GM18861 (cell line): ENCODE measurements around the gene DDT.
"Not testable (repeated sequence)": the region's sequence is repeated elsewhere in the genome, so short reads cannot be mapped to it uniquely, and the experiment has no call there.

Experiments used
- ATAC-seq: cut with Tn5 transposase; IDR thresholded peaks from one replicate; pipeline ENCODE4 v1.9.1; 2021; ENCODE audit not compliant: unreplicated experiment

Gene DDT

DNA sequence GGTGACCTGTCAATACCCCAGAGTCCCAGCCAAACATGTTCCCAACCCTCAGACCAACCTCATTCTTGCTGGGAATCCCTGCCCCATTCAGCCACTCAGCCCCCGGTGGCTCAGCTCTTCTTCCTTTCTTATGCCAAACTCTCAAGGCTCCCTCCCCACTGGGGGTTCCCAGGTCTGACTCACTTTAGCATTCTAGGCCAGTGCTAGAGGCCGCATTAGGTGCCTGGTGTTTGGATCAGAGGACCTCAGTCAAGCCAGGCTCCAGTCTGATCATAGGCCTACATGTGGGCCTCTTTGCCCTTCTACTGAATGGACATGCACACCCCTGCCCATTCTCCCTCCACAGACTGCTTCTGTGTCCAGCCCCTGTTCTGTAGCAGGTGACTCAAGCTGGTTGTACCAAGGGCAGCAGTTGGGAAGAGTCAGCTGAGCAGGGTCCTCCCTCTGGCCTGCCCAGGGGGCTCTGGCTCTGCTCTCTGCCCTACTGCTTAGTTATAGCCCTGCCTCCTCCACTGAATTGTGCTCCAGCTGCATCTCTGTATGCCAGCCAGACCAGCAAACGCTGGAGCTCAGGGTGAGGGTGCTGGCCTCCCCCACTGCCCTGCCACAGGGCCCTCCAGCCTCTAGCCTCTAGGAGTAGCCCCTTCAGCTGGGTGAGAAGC, 15.5 kb upstream of the DDT start:
- ATAC-seq, result not testable (repeated sequence)

DNA sequence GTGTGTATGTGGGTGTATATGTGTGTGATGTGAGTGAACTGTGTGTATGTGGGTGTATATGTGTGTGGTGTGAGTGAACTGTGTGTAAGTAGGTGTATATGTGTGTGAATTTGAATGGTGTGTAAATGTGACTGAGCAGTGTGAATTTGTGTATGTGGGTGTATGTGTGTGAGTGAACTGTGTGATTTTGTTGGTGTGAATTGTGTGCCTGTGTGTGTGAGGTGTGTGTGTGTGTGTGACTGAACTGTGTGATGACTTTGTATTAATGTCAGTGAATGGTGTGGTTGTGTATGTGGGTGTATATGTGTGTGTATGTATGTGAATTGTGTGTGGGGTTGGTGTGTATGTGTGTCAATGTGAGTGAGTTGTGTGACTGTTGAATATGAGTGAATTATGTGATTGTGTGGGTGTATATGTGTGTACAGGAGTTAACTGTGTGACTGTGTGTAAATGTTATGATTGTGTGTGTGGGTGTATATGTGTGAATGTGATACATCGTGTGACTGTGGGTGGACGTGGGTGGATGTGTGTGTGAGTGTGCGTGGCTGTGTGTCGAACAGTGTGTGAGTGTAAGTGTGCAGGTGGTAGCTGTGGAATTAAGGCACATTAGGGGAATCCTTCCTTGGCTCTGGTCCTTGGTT, 12.4 kb upstream of the DDT start:
- ATAC-seq, result not testable (repeated sequence)

DNA sequence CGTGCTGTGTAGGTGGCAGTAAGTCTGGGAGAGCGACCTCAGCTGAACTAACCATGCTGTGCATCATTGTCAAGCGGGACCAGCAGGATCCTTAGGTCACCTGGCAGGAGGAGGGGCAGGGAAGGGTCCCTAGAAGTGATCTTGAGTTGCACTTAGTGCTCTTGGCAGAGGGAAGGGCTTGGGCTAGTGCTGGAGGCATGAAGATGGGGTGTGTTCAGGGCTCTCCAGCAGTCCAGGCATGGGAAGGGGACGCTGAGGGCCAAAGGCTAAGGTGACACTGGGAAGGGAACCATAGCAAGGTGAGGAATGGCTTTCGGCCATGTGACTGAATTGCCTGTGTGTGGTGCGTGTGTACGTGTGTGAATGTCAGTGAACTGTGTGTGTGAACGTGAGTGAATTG, 11.8 kb upstream of the DDT start:
- not testable (repeated sequence) for ATAC-seq

DNA sequence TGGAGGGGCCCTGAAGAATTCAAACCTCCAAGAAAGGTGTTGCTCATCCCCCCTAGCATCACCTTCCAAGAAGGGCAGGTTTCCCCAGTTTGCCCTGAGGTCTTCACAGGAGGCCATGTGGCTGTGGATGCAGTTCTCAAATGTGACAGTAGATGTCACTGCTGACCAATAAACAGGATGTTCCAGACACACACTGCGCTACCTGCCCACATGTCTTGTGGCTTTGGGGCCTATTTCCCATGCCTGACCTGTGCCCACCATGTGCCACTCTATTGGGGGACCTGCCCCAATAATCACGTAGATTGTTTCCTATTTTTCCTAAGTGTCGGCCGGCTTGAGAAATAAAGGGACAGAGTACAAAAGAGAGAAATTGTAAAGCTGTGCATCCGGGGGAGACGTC, 10.2 kb upstream of the DDT start:
- no peak for ATAC-seq

DNA sequence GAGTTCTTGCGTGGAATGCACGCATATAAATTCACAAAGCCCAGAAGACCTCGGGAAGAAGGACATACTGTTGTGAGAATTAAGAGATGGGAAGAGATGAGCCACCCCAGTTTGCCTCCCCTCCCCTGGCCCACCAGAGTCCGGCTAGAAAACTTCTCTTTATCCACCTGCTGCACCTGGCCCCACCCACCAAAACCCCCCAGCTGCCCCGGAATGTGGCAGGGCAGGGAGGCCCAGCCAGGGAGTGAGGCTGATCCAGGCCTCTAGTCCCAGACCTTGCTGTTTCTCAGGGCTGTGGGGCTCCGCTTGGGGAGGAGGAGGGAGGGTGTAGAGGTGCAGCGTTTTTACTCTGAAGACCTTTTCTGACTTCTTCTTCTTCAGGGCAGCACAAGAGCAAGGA, 6.3 kb upstream of the DDT start:
- not testable (repeated sequence) for ATAC-seq

DNA sequence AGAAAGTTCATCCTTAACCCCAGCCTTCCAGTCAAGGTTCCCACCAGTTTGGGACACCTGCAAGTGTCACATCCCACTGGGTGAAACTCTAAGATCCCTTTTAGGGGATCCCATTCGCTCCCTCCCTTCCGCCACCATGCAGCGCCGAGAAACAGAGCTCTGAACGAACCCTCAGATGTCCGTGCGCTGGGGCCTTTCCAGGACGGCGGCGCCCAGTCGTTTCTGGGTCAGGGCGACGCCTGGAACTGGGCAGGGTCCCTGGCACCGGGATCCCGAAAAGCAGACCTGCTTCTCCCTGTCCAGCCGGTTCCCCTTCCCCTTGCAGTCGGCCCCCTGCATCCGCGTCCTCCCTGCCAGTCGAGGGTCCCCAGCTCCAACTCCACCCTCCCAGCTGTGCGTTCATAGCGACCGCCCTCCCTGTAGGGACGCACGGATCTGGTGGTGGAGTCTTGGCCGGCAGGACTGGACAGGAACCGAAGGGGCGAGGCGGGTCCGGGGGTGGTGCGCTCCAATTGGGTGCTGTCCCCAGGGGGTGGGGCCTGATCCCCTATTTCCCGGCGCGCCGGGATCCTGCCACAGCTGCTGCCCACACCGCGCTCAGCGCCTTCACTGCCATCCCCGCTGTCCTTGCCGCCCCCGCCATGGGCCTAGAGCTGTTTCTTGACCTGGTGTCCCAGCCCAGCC, 5.5 kb upstream of the DDT start, which contains the start of gene GSTT2:
TSS of gene GSTT2 (plus strand) at position 578 of the 684 bp plus-strand sequence.
- ATAC-seq, result not testable (repeated sequence)

DNA sequence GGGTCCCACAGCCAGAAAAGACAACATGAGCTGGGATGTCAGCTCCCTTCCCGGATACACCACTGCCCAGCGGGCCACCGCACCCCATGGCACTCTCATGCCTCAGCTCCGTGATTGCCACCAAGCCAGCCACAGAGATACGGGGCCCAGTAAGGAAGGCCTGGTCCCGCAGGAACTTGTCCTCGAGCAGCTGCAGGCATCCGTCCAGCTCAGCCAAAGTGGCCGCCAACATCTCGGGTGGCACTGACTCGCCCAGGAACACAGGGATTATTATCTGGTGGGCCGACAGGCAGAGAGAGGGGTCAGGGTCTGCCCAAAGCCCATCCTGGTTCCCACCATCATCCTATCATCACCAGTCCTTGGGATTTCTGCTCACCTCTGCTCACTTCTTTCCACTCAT, 3.1 kb upstream of the DDT start:
- not testable (repeated sequence) for ATAC-seq

DNA sequence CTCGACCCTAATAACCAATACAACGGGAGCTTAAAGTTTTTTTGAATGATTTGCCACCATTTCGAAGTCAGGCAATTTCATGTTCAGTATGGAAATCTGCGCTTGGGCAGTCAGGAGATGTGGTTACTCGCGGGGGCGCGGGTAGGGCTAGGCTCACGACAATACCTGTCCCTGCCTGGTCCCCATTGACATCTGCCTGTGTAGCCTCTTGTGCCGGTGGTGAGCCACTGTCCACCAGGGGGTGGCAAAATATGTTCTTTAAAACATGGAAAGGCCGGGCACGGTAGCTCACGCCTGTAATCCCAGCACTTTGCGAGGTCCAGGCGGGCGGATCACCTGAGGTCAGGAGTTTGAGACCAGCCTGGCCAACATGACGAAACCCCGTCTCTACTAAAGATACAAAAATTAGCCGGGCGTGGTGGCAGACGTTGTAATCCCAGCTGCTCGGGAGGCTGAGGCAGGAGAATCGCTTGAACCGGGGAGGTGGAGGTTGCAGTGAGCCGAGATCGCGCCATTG, 653 bp upstream of the DDT start:
- peak; percentile 20 for ATAC-seq

DNA sequence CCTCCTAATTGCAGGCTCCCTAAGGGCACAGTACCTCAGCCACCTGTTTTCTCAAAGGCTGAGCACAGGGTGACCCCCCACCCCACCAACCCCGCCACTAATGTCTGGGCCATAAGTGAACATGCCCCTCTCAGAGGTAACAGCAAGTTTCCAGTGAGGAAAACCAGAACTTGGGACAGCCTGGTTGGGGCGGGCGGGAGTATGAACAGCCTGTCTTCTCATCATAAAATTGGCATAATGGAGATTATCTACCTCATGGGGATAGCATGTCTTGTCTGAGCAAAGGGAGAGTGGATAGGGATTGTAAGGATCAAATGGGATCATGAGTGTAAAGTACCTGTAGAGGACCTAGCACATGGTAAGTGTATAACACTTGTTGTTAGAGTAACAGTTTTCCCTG, 2.3 kb downstream of the DDT start:
- not testable (repeated sequence) for ATAC-seq

DNA sequence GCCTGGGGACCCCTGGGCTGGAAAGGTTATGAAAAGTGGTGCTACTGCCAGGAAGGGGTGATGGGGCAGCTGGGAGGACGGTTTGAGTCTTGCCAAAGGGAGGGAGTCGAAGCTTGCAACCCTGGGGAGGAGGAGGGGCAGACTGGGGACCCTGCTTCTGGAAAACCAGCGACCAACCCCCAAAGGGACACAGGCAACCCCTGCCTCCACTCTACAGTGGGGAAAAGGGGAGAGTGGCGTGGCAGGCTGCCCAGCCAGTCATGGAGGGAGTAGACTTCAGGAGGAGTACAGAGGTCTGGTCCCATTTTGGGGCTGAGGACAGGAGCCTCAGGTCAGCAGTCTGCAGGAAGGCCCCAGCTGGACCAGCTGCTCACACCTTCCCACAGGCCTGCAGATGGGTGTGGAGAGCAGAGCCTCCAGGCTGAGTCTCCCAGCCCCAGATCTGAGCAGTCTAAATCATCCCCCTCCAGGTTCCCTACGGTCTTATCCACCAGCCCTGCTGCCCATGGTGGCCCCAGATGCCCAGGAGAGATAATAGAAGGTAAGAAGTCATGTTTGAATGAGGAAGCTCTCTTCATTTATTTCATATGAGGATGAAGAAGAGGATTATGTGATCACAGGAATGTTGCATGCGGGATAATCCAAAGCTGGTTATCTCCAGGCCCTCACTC, 3.3 kb downstream of the DDT start:
- no peak for ATAC-seq

DNA sequence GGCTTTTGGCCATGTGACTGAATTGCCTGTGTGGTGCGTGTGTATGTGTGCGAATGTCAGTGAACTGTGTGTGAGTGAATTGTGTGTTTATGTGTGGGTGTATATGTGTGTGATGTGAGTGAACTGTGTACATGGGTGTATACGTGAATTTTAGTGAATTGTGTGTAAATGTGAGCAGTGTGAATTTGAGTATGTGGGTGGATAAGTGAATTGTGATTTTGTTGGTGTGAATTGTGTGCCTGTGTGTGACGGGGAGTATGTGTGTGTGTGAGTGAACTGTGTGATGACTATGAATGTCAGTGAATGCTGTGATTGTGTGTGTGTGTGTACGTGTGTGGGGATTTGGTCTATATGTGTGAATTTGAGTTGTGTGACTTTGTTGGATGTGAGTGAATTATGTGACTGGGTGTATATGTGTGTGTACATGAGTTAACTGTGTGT, 4.0 kb downstream of the DDT start:
- no peak for ATAC-seq

DNA sequence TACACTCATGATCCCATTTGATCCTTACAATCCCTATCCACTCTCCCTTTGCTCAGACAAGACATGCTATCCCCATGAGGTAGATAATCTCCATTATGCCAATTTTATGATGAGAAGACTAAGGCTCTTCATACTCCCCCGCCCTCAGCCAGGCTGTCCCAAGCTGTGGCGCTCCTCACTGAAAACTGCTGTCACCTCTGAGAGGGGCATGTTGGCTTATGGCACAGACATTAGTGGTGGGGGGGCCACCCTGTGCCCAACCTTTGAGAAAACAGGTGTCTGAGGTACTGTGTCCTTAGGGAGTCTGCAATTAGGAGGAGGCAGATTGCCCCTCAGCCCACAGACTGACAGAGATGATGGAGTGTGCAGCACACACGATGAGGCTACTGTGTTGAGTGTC, 5.2 kb downstream of the DDT start:
- ATAC-seq, result no peak

DNA sequence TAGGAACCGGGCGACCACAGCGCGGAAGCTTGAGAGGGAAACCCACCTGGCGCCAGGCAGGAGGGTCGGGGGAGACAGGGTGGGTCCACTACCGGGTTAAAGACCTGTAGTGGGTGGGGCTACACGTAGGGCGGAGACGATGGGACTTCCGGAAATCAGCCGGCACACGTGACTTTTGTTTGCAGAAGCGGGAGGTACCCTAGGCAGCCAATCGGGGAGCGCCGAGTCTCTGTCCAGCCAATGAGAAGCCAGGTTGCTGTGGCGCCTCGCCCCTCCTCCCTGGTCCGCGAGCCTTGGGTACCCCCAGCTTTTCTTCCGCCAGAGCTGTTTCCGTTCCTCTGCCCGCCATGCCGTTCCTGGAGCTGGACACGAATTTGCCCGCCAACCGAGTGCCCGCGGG, 7.7 kb downstream of the DDT start, which contains the start of gene DDTL:
TSS of gene DDTL (plus strand) at position 321 of the 400 bp plus-strand sequence. CDS start at position 348, 27 bp downstream.
- ATAC-seq, result peak; percentile 87

DNA sequence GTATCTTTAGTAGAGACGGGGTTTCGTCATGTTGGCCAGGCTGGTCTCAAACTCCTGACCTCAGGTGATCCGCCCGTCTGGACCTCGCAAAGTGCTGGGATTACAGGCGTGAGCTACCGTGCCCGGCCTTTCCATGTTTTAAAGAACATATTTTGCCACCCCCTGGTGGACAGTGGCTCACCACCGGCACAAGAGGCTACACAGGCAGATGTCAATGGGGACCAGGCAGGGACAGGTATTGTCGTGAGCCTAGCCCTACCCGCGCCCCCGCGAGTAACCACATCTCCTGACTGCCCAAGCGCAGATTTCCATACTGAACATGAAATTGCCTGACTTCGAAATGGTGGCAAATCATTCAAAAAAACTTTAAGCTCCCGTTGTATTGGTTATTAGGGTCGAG, 8.1 kb downstream of the DDT start:
- not testable (repeated sequence) for ATAC-seq

DNA sequence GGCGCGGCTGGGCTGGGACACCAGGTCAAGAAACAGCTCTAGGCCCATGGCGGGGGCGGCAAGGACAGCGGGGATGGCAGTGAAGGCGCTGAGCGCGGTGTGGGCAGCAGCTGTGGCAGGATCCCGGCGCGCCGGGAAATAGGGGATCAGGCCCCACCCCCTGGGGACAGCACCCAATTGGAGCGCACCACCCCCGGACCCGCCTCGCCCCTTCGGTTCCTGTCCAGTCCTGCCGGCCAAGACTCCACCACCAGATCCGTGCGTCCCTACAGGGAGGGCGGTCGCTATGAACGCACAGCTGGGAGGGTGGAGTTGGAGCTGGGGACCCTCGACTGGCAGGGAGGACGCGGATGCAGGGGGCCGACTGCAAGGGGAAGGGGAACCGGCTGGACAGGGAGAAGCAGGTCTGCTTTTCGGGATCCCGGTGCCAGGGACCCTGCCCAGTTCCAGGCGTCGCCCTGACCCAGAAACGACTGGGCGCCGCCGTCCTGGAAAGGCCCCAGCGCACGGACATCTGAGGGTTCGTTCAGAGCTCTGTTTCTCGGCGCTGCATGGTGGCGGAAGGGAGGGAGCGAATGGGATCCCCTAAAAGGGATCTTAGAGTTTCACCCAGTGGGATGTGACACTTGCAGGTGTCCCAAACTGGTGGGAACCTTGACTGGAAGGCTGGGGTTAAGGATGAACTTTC, 13.0 kb downstream of the DDT start, which contains the start of gene GSTT2B:
TSS of gene GSTT2B (minus strand) at position 112 of the 688 bp plus-strand sequence. CDS start at position 48, 64 bp downstream.
- ATAC-seq, result not testable (repeated sequence)

DNA sequence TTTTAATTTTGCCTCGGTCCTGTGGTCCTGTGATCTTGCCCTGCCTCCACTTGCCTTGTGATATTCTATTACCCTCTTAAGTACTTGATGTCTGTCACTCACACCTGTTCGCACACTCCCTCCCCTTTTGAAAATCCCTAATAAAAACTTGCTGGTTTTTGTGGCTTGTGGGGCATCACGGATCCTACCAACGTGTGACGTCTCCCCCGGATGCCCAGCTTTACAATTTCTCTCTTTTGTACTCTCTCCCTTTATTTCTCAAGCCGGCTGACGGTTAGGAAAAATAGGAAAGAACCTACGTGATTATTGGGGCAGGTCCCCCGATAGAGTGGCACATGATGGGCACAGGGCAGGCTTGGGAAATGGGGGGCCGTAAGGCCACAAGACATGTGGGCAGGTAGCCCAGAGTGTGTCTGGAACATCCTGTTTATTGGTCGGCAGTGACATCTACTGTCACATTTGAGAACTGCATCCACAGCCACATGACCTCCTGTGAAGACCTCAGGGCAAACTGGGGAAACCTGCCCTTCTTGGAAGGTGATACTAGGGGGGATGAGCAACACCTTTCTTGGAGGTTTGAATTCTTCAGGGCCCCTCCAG, 17.8 kb downstream of the DDT start:
- ATAC-seq, result not testable (repeated sequence)

DNA sequence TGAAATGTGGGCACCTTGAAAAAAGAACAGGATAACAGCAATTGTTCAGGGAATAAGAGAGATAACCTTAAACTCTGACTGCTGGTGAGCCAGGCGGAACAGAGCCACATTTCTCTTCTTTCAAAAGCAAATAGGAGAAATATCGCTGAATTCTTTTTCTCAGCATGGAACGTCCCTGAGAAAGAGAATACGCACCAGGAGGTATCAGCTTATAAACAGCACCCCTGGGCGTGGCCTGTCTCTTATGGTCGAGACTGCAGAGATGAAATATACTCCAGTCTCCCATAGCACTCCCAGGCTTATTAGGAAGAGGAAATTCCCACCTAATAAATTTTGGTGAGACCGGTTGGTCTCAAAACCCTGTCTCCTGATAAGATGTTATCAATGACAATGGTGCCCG, 18.4 kb downstream of the DDT start:
- not testable (repeated sequence) for ATAC-seq

DNA sequence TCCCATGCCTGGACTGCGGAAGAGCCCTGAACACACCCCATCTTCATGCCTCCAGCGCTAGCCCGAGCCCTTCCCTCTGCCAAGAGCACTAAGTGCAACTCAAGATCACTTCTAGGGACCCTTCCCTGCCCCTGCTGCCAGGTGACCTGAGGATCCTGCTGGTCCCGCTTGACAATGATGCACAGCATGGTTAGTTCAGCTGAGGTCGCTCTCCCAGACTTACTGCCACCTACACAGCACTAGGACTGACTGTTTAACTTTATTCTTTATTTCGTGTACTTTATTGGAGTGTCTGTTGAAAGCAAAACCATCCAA, 19.3 kb downstream of the DDT start:
- not testable (repeated sequence) for ATAC-seq

DNA sequence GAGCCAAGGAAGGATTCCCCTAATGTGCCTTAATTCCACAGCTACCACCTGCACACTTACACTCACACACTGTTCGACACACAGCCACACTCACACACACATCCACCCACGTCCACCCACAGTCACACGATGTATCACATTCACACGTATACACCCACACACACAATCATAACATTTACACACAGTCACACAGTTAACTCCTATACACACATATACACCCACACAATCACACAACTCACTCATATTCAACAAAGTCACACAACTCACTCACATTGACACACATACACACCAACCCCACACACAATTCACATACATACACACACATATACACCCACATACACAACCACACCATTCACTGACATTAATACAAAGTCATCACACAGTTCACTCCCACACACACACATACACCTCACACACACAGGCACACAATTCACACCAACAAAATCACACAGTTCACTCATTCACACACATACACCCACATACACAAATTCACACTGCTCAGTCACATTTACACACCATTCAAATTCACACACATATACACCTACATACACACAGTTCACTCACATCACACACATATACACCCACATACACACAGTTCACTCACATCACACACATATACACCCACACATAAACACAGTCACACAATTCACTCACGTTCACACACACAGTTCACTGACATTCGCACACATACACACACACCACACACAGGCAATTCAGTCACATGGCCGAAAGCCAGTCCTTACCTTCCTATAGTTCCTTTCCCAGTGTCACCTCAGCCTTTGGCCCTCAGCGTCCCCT, 19.8 kb downstream of the DDT start:
- ATAC-seq, result not testable (repeated sequence)
